HG03060 (cell line): ENCODE measurements around the gene FUT3.
"Not testable (repeated sequence)": the region's sequence is repeated elsewhere in the genome, so short reads cannot be mapped to it uniquely, and the experiment has no call there.

Source experiments
- ATAC-seq: cut with Tn5 transposase; IDR thresholded peaks from one replicate; pipeline ENCODE4 v1.9.1; 2021; ENCODE audit warnings: low read depth, moderate number of reproducible peaks; ENCODE audit not compliant: unreplicated experiment

FUT3 gene

GRCh38 chr19:5851302-5851701 is at the start of gene FUT3:
Gene FUT3, minus strand, starts transcription at chr19:5851449.
- no peak for ATAC-seq

- no peak for ATAC-seq
Measured at GRCh38 chr19:5900976-5901375, 49.7 kb upstream of the FUT3 start.

DNA sequence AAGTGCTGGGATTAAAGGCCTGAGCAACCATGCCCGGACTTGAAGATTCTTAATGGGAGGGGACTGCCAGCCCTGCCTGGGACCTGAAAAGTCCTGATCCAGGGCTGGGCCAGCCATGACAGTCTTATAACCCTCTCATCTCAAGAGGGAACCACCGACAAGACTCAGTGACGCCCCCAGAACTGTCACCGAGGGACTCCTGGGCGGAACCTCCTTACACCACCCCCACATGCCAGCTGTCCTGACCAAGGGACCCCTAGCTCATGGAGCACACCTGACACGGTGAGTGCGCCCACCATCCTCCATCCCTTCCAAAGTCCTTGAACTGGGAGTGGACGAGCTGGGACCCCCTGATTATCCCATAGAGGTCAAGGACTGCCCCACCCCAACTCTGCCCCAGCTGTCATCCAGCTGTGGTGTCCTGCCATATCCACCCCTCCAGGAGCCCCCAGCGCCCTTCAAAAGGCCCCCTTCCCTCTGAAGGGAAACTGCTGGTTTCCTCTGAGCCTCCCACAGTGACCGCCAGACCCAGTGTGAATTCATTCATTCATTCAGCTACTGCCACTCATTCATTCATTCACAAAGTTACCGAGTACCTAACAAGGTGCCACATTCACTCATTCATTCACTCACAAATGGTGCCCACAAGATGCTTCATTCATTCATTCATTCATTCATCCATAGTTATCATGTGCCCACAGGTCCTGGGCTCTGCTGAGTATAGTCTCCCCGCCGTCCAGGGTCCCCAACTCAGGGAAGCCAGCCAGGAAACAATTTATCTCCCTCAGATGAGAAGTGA is 48.7 kb upstream of the FUT3 start:
- no peak for ATAC-seq

DNA sequence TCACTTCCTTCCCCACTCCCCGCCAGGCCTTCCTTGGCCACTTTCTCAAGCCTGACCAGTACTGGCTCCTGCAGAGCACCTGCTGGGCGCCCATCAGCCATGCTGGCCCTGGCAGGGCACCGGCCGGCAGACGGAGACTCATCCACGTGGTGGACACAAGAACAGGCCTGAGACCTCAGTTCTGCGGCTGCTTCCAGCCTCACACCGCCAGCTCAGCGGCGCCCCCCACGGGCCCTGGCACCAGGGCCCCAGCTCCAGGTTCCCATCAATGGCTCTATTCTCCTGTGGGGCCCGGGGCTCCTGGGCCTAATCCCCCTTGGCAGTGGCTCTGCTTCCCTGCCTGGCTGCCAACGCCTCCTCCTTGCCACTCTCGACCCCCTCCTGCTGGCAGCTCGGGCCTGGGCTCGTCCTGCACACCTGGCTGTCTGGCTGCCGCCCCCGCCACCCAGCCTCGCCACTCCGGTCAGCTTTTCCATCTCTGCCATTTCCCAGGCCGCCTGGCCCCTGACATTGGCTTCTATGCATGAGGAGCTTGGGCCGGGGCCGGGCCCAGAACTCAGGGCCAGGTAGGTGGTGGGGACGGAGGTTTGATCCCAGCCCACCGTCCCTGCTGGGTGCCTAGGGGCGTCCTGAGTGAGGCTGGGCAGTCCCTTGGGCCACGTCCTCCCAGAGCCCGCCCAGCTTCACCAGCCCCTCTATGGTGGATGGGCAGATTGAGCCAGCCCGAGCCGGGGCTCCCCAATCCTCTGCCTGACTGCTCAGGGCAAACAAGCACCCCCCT is 46.1 kb upstream of the FUT3 start:
- no peak for ATAC-seq

GRCh38 chr19:5896365-5897076 is 45.3 kb upstream of the FUT3 start:
- no peak for ATAC-seq

GRCh38 chr19:5895890-5896289 is 44.6 kb upstream of the FUT3 start:
- no peak for ATAC-seq

DNA sequence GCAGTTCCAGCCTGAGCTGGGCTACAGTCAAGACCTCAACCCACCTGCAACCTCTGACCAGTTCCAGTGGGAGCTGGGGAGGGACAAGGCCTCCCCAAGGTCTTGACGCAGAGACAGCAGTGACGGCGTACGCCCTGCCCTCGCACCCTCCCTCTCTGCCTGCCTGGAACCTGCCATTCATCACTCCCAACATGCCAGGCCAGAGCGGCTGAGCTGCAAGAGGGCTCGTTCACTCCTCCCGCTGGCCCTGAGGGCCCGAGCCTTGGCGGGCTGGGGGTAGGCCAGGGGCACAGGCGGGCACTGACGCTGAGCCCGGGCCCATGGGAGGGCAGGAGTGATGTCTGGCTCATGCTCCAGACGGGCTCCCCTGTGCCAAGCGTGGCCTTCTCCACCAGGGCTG is 44.2 kb upstream of the FUT3 start:
- ATAC-seq: no peak

- no peak for ATAC-seq
Measured at GRCh38 chr19:5894704-5895349, 43.6 kb upstream of the FUT3 start.

DNA sequence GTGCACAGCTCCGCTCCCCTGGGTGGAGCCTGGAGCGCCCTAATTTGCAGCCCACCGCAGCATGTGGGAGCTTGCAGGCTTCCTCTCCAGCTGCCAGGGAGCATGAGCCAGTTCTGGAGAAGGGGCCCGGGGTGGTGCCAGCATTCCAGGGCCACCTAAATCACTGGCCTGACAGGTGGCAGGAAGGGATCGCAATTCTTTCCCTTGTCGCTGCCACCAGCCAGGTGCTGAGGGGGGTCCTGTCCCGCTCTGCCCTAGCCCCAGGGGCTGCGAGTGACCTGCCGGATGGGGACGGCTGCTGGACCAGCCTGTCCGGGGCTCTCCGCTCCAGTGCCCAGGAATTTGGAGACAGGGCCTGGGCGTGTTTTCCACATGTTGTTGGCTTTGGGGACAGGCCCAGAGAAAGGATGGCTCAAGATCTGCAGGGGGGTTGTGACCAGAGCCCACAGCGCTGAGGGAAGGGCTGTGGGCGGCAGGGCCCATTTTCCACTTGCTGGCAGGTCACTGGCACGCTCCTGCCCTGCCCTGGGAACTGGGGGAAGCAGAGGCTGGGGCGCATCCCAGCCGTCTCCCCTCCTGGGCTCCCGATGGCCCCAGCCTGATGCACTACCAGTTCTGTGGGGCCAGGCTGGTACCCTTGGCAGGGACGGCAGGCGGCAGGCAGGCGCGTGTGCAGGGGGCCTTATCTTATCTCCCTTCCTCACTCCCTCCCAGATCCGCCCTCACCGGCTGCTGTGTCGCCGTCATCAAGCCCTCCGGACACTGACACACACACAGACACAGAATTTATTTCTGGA is 42.9 kb upstream of the FUT3 start:
- ATAC-seq: no peak

GRCh38 chr19:5893296-5893903 is 42.2 kb upstream of the FUT3 start:
- no peak for ATAC-seq

DNA sequence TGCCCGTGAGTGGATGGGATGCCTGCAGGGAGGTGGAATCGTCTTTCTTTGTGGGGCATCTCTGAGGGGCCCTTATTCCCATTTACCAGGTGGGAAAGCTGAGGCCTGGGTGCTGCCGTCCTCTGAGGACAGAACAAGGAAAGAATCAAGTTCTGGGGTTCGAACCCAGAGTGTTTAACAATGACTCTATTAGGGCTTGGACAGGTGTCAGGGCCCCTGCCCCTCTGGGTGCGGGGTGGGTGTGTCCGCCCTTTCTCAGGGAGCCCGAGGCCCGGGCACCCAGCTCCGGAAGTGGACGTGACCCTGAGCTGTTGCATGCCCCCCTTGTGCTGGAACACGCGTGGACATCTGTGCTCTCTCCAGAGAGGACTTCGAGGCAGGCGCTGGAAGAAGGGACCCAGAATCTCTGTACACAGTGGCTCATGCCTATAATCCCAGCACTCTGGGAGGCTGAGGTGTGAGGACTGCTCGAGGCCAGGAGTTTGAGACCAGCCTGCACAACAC is 41.6 kb upstream of the FUT3 start:
- ATAC-seq: no peak

GRCh38 chr19:5891938-5892771 is 40.9 kb upstream of the FUT3 start:
- no peak for ATAC-seq

DNA sequence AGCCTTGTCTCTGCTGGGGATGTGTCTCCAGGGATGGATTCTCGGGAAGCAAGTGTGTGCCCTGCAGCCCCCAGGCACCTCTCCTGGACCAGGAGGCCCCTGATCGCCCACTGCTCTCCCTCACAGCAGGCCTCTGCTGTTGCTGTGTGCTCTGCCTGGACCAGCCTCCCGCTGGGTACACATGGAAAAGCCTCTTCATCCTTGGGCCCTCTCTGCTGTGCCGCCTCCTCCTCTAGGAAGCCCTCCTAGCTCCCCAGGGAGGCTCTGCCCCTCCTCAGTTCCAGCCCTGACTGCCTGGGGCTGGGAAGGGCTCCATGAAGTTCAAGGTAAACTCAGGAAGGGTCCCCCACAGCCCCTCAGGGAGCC is 40.3 kb upstream of the FUT3 start:
- ATAC-seq: no peak

GRCh38 chr19:5890099-5890498 is 38.9 kb upstream of the FUT3 start:
- no peak for ATAC-seq

DNA sequence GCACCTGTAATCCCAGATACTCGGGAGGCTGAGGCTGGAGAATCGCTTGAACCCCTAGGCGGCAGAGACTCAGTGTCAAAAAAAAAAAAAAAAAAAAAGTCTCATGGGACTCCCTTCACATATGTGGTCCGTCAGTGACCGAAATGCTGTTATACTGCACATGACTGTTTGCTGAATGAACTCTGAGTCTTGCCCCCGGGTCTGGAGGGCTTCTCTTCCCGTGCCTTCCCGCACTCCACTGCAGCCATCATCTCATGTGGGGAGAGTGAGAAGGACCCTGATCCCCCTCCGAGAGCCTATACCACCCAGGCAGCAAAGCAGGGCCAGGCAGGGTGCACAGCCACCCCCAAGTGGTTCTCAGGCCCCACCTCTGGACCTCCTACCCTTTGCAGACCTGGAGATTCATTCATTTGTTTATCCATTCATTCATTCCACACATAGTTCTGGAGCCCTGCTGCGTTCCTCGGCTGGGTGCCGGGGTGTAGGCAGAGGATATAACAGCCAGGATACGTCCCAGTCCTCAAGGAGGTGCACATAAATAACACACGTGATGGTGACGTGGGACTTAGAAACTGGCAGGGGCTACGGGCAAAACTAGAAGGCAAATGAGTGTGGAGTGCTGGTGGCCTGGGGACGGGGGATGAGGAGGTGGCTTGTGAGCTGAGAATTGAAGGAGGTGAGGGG is 38.2 kb upstream of the FUT3 start:
- no peak for ATAC-seq

GRCh38 chr19:5884065-5884811 is 33.0 kb upstream of the FUT3 start:
- ATAC-seq: not testable (repeated sequence)

DNA sequence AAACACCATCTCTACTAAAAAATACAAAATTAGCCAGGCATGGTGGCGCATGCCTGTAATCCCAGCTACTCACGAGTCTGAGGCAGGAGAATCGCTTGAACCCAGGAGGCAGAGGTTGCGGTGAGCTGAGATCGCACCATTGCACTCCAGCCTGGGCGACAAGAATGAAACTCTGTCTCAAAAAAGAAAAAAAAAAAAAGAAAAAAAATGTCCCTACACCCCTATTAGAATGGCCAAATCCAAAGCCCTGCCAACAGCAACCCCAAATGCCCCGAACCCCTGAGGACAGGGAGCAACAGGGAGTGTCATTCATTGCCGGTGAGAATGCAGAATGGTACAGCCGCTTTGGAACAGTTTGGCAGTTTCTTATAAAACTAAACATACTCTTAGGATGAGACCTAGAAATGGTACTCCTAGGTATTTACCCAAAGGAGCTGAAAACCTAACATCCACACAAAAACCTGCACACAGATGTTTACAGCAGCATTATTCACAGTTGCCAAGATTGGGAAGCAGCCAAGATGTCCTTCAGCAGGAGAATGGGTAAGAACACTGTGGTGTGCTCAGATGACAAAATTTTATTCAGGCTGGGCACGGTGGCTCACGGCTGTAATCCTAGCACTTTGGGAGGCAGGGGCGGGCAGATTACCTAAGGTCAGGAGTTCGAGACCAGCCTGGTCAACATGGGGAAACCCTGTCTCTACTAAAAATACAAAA is 32.1 kb upstream of the FUT3 start:
- not testable (repeated sequence) for ATAC-seq
